ENCODE data around the gene OR2B6. TPM values are rescaled to one million over a fixed set of nuclear protein-coding genes. Genes with fewer than 3 reads are reported as not detected.
"Not testable (repeated sequence)": the region's sequence is repeated elsewhere in the genome, so short reads cannot be mapped to it uniquely, and the experiment has no call there.

Gene OR2B6
- 0.19 TPM for total RNA-seq
- polyA plus RNA-seq = 0.87 TPM
- long read RNA-seq, donor 1 = 0 reads
- long read RNA-seq, donor 2 = 0 reads
- long read RNA-seq, donor 3 = 0 reads
- long read RNA-seq, donor 4 = 0 reads
- long read RNA-seq, donor 5, partial matches to known transcripts = 0 of 1 reads
- long read RNA-seq, donor 5, other reads (novel, unspliced or antisense) = 0 of 1 reads
- long read RNA-seq, donor 6 = 0 reads
- long read RNA-seq, donor 7 = 0 reads
- long read RNA-seq, donor 8 = 0 reads
- long read RNA-seq, donor 9 = 0 reads
- long read RNA-seq, donor 10 = 0 reads

DNA sequence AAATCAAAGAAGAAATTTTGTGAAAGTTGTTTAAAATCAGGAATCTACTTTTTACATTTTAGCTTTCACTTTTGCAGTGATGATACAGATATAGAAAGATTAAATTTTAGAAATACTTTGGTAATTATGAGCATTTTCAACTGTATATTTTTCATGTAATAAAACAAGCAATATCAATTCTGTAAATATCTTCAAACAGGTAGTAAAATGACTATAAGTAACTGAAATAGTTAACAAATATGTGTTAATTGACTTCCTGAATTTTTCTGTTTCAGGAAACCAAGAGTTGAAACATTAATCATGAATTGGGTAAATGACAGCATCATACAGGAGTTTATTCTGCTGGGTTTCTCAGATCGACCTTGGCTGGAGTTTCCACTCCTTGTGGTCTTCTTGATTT is at the start of gene OR2B6:
Gene OR2B6 (plus strand): TSS at position 301 of the 400 bp plus-strand sequence. CDS start 0 bp downstream, at position 301.
- no peaks in the 10 kb centered on the region for H3K4me1 ChIP-seq (ENCODE audit: control insufficient read depth in 2 of 2, insufficient read depth in 2 of 2, low read length in 2 of 2)
- 2% methylated on average over 1 of the region's 1 CpG for WGBS
- no peak within 1 kb of the TSS for H3K27ac ChIP-seq (ENCODE audit: low read depth in 1 of 2, low read length in 1 of 2)
- no peaks in the 10 kb centered on the region for H3K36me3 ChIP-seq (ENCODE audit: control insufficient read depth in 2 of 2, insufficient read depth in 2 of 2, low read length in 1 of 2)
- H3K9me3 ChIP-seq (ENCODE audit: control insufficient read depth in 2 of 2, insufficient read depth in 1 of 2, low read length in 1 of 2) = no peaks in the 10 kb centered on the region
- H3K4me3 ChIP-seq (ENCODE audit: low read length in 2 of 2) = no peak within 1 kb of the TSS
- peaks cover 0 to 3% of the 10 kb centered on the region in 2 donors for H3K27me3 ChIP-seq (ENCODE audit: control insufficient read depth in 2 of 2, insufficient read depth in 1 of 2, low read length in 1 of 2)
- DNase-seq (ENCODE audit: low read depth in 6 of 9, low spot score in 9 of 9) = no peak

DNA sequence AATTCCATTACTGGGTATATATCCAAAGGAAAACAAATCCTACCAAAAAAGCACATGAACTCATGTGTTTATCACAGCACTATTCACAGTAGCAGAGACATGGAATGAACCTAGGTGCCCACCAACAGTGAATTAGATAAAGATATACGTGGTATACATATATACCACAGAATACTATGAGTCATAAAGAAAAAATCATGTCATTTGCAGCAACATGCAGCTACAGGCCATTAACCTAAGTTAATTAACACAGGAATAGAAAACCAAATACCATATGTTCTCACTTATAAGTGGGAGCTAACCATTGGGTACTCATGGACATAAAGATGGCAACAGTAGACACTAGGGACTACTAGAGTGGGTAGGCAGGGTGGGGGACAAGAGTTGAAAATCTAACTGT is 49.0 kb upstream of the OR2B6 start:
- H3K36me3 ChIP-seq (ENCODE audit: control insufficient read depth in 2 of 2, insufficient read depth in 2 of 2, low read length in 1 of 2) = no peaks in the 10 kb centered on the region
- no peaks in the 10 kb centered on the region for H3K27me3 ChIP-seq (ENCODE audit: control insufficient read depth in 2 of 2, insufficient read depth in 1 of 2, low read length in 1 of 2)
- no peak for DNase-seq (ENCODE audit: low read depth in 6 of 9, low spot score in 9 of 9)
- H3K27ac ChIP-seq (ENCODE audit: low read depth in 1 of 2, low read length in 1 of 2) = no peak overlapping the region
- no peaks in the 10 kb centered on the region for H3K9me3 ChIP-seq (ENCODE audit: control insufficient read depth in 2 of 2, insufficient read depth in 1 of 2, low read length in 1 of 2)
- H3K4me3 ChIP-seq (ENCODE audit: low read length in 2 of 2) = no peak overlapping the region
- H3K4me1 ChIP-seq (ENCODE audit: control insufficient read depth in 2 of 2, insufficient read depth in 2 of 2, low read length in 2 of 2) = peaks cover 0 to 3% of the 10 kb centered on the region in 2 donors
- 87% methylated on average over 1 of the region's 1 CpG for WGBS

GRCh38 chr6:27911956-27912446 is 45.0 kb upstream of the OR2B6 start, which contains the start of gene OR2B2:
Gene OR2B2 (minus strand): TSS chr6:27912396. CDS start chr6:27912319, 77 bp downstream.
- no peaks in the 10 kb centered on the region for H3K9me3 ChIP-seq (ENCODE audit: control insufficient read depth in 2 of 2, insufficient read depth in 1 of 2, low read length in 1 of 2)
- 83% methylated on average over 2 of the region's 2 CpGs for WGBS
- no peak for DNase-seq (ENCODE audit: low read depth in 6 of 9, low spot score in 9 of 9)
- no peak within 1 kb of the TSS for H3K4me3 ChIP-seq (ENCODE audit: low read length in 2 of 2)
- no peaks in the 10 kb centered on the region for H3K27me3 ChIP-seq (ENCODE audit: control insufficient read depth in 2 of 2, insufficient read depth in 1 of 2, low read length in 1 of 2)
- no peaks in the 10 kb centered on the region for H3K36me3 ChIP-seq (ENCODE audit: control insufficient read depth in 2 of 2, insufficient read depth in 2 of 2, low read length in 1 of 2)
- H3K27ac ChIP-seq (ENCODE audit: low read depth in 1 of 2, low read length in 1 of 2) = no peak within 1 kb of the TSS
- no peaks in the 10 kb centered on the region for H3K4me1 ChIP-seq (ENCODE audit: control insufficient read depth in 2 of 2, insufficient read depth in 2 of 2, low read length in 2 of 2)

DNA sequence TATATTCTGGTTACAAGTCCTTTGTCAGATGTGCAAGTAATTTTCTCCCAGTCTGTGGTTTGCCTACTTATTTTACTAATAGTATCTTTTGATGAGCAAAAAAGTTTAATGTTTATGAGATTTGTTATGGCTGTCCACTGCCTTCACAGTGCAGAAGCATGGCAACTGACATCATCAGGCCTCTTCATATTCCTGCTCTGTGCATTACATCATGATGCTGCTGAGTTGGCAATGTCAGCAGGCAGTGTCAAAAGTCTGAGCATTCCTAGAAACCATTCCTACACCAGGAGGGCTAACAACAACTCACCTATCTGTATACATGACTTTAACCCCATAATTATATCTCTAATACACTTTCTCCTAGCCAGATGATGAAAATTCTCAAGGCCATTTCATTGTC is 34.1 kb upstream of the OR2B6 start:
- no peaks in the 10 kb centered on the region for H3K36me3 ChIP-seq (ENCODE audit: control insufficient read depth in 2 of 2, insufficient read depth in 2 of 2, low read length in 1 of 2)
- H3K27me3 ChIP-seq (ENCODE audit: control insufficient read depth in 2 of 2, insufficient read depth in 1 of 2, low read length in 1 of 2) = peaks cover 0 to 2% of the 10 kb centered on the region in 2 donors
- no peak overlapping the region for H3K4me3 ChIP-seq (ENCODE audit: low read length in 2 of 2)
- no peaks in the 10 kb centered on the region for H3K4me1 ChIP-seq (ENCODE audit: control insufficient read depth in 2 of 2, insufficient read depth in 2 of 2, low read length in 2 of 2)
- no peaks in the 10 kb centered on the region for H3K9me3 ChIP-seq (ENCODE audit: control insufficient read depth in 2 of 2, insufficient read depth in 1 of 2, low read length in 1 of 2)
- H3K27ac ChIP-seq (ENCODE audit: low read depth in 1 of 2, low read length in 1 of 2) = no peak overlapping the region
- no peak for DNase-seq (ENCODE audit: low read depth in 6 of 9, low spot score in 9 of 9)

DNA sequence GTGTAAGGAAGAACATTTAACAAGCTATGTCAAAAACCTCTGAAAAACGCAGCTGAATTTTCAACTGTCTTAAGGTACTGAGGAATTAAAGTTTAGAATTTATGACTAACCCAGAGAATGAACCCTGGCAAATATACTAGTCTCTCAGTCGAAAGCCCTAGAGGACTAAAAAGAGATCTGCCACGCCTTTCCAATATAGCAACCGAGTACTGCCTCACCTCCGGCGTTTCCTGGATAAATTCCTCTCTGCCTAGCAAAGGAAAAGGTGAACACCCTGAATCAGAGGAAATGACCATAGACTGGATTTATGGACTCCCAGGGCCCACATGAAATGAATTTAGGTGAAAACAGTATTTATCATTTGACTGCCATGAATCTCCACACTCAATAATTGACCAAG is 32.9 kb upstream of the OR2B6 start:
- H3K27me3 ChIP-seq (ENCODE audit: control insufficient read depth in 2 of 2, insufficient read depth in 1 of 2, low read length in 1 of 2) = peaks cover 0 to 2% of the 10 kb centered on the region in 2 donors
- H3K4me3 ChIP-seq (ENCODE audit: low read length in 2 of 2) = no peak overlapping the region
- no peaks in the 10 kb centered on the region for H3K9me3 ChIP-seq (ENCODE audit: control insufficient read depth in 2 of 2, insufficient read depth in 1 of 2, low read length in 1 of 2)
- H3K4me1 ChIP-seq (ENCODE audit: control insufficient read depth in 2 of 2, insufficient read depth in 2 of 2, low read length in 2 of 2) = no peaks in the 10 kb centered on the region
- no peak overlapping the region for H3K27ac ChIP-seq (ENCODE audit: low read depth in 1 of 2, low read length in 1 of 2)
- WGBS = 96% methylated on average over 6 of the region's 6 CpGs
- H3K36me3 ChIP-seq (ENCODE audit: control insufficient read depth in 2 of 2, insufficient read depth in 2 of 2, low read length in 1 of 2) = no peaks in the 10 kb centered on the region
- no peak for DNase-seq (ENCODE audit: low read depth in 6 of 9, low spot score in 9 of 9)

GRCh38 chr6:27928041-27928440 is 29.0 kb upstream of the OR2B6 start:
- H3K4me3 ChIP-seq (ENCODE audit: low read length in 2 of 2); DNase-seq (ENCODE audit: low read depth in 6 of 9, low spot score in 9 of 9); H3K36me3 ChIP-seq (ENCODE audit: control insufficient read depth in 2 of 2, insufficient read depth in 2 of 2, low read length in 1 of 2); H3K4me1 ChIP-seq (ENCODE audit: control insufficient read depth in 2 of 2, insufficient read depth in 2 of 2, low read length in 2 of 2); H3K27me3 ChIP-seq (ENCODE audit: control insufficient read depth in 2 of 2, insufficient read depth in 1 of 2, low read length in 1 of 2); H3K27ac ChIP-seq (ENCODE audit: low read depth in 1 of 2, low read length in 1 of 2); H3K9me3 ChIP-seq (ENCODE audit: control insufficient read depth in 2 of 2, insufficient read depth in 1 of 2, low read length in 1 of 2): not testable (repeated sequence)
- WGBS = 97% methylated on average over 2 of the region's 2 CpGs

GRCh38 chr6:27929930-27930329 is 27.1 kb upstream of the OR2B6 start:
- H3K9me3 ChIP-seq (ENCODE audit: control insufficient read depth in 2 of 2, insufficient read depth in 1 of 2, low read length in 1 of 2); H3K27me3 ChIP-seq (ENCODE audit: control insufficient read depth in 2 of 2, insufficient read depth in 1 of 2, low read length in 1 of 2); DNase-seq (ENCODE audit: low read depth in 6 of 9, low spot score in 9 of 9); H3K27ac ChIP-seq (ENCODE audit: low read depth in 1 of 2, low read length in 1 of 2); H3K4me1 ChIP-seq (ENCODE audit: control insufficient read depth in 2 of 2, insufficient read depth in 2 of 2, low read length in 2 of 2); H3K4me3 ChIP-seq (ENCODE audit: low read length in 2 of 2); H3K36me3 ChIP-seq (ENCODE audit: control insufficient read depth in 2 of 2, insufficient read depth in 2 of 2, low read length in 1 of 2): not testable (repeated sequence)
- 92% methylated on average over 5 of the region's 5 CpGs for WGBS

DNA sequence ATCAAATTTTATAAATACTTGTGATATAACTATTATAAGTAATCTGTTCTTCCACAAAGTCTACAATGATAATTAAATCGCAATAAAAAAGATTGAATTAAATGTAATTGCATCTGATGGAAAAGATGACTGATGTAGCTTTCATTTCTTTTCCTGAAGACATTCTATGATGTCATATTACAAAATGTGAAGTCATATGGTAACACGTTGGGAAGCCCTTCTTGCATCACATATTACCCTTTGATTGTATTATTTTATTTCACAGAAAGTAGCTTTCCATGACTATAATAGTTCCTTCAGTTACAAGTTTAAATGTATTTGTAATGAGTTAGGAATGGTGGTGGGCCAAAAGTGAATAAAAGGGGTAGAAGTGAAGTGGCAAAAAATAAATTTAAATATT is 25.8 kb upstream of the OR2B6 start:
- DNase-seq (ENCODE audit: low read depth in 6 of 9, low spot score in 9 of 9) = no peak
- 92% methylated on average over 2 of the region's 2 CpGs for WGBS
- no peak overlapping the region for H3K27ac ChIP-seq (ENCODE audit: low read depth in 1 of 2, low read length in 1 of 2)
- H3K36me3 ChIP-seq (ENCODE audit: control insufficient read depth in 2 of 2, insufficient read depth in 2 of 2, low read length in 1 of 2) = no peaks in the 10 kb centered on the region
- no peaks in the 10 kb centered on the region for H3K27me3 ChIP-seq (ENCODE audit: control insufficient read depth in 2 of 2, insufficient read depth in 1 of 2, low read length in 1 of 2)
- H3K9me3 ChIP-seq (ENCODE audit: control insufficient read depth in 2 of 2, insufficient read depth in 1 of 2, low read length in 1 of 2) = no peaks in the 10 kb centered on the region
- H3K4me1 ChIP-seq (ENCODE audit: control insufficient read depth in 2 of 2, insufficient read depth in 2 of 2, low read length in 2 of 2) = no peaks in the 10 kb centered on the region
- no peak overlapping the region for H3K4me3 ChIP-seq (ENCODE audit: low read length in 2 of 2)

- Histone ChIP-seq H3K27me3 (ENCODE audit: control insufficient read depth in 2 of 2, insufficient read depth in 1 of 2, low read length in 1 of 2) (no peaks in the 10 kb centered on the region), H3K9me3 (ENCODE audit: control insufficient read depth in 2 of 2, insufficient read depth in 1 of 2, low read length in 1 of 2) (no peaks in the 10 kb centered on the region)
- 90% methylated on average over 1 of the region's 1 CpG for WGBS
These were observed 16.3 kb upstream of the OR2B6 start for GRCh38 chr6:27940766-27941165.

More at GRCh38 chr6:27940766-27941165, 16.3 kb upstream of the OR2B6 start:
- no peaks in the 10 kb centered on the region for H3K4me1 ChIP-seq (ENCODE audit: control insufficient read depth in 2 of 2, insufficient read depth in 2 of 2, low read length in 2 of 2)
- no peak overlapping the region for H3K27ac ChIP-seq (ENCODE audit: low read depth in 1 of 2, low read length in 1 of 2)
- no peak for DNase-seq (ENCODE audit: low read depth in 6 of 9, low spot score in 9 of 9)
- no peak overlapping the region for H3K4me3 ChIP-seq (ENCODE audit: low read length in 2 of 2)
- no peaks in the 10 kb centered on the region for H3K36me3 ChIP-seq (ENCODE audit: control insufficient read depth in 2 of 2, insufficient read depth in 2 of 2, low read length in 1 of 2)
